ENCODE results near the gene ARCN1. TPM values are rescaled to one million over a fixed set of nuclear protein-coding genes. Genes with fewer than 3 reads are reported as not detected.
A peak's percentile ranks its signal among the peaks of the same experiment; 100 is the strongest.

Gene ARCN1
- total and polyA plus RNA-seq, 9 of the 15 experiments (the other 6 are each of a cell fraction or from before 2014, with no cell fraction given), result 30.0 to 224 (median 76.4) TPM

- peak; percentile 26 to 57 (median 36) for DNase-seq (ENCODE audit: extremely low read depth in 1 of 4, low spot score in 3 of 4)
- H3K4me1 ChIP-seq (replicated peaks in 1 of 2; ENCODE audit: control insufficient read depth in 2 of 2, insufficient read depth in 2 of 2, low read length in 2 of 2), result peaks cover 48 to 54% of the 10 kb centered on the region in 2 experiments
- FAIRE-seq, result no peak
- in situ Hi-C loops (cut with MboI) (no loop called here), intact Hi-C loops (cut with micrococcal nuclease) (loop anchor here (2.0 kb wide), 1 partner anchor 32 kb away; the partner anchor contains the start of gene ARCN1)
- no peak overlapping the region for H3K27ac ChIP-seq (ENCODE audit: extremely low read depth, low read depth, low read length)
- H3K79me2 ChIP-seq (ENCODE audit: control insufficient read depth, insufficient read depth, low read length), result peaks cover 10% of the 10 kb centered on the region; the same call in 2 of the 3 replicates
- peak overlapping the region; percentile 6; the same call in 1 of the 2 replicates for H3K4me2 ChIP-seq (ENCODE audit: insufficient read depth, low read length)
- no peaks in the 10 kb centered on the region for H3K9me1 ChIP-seq (ENCODE audit: control insufficient read depth, insufficient read depth, low read length)
- H3K9ac ChIP-seq (ENCODE audit: insufficient read depth in 1 of 2, low read depth in 2 of 2, low read length in 2 of 2), result no peak overlapping the region
- no peak overlapping the region for H2AFZ ChIP-seq (ENCODE audit: low read depth, low read length)
- H3K4me3 ChIP-seq, result no peak overlapping the region
- H3K36me3 ChIP-seq (ENCODE audit: control insufficient read depth, insufficient read depth, low read length), result peaks cover 29% of the 10 kb centered on the region
- no peaks in the 10 kb centered on the region for H3K27me3 ChIP-seq (ENCODE audit: control insufficient read depth in 2 of 2, insufficient read depth in 2 of 2, low read length in 2 of 2)
- 4% methylated on average over 3 of the region's 3 CpGs for WGBS (ENCODE audit: insufficient coverage, low coverage, missing lambda C conversion rate)
- no peaks in the 10 kb centered on the region for H3K9me3 ChIP-seq (replicated peaks; ENCODE audit: control insufficient read depth, insufficient read depth, low read depth, low read length)
- CTCF ChIA-PET (ENCODE audit: low intra/inter-chr PET ratio), result no interaction called here
- BruUV-seq (replicated peaks), result no TSS peak
- 0 out of 2 replicates have a peak, but pooled peaks cover 3% of the 10 kb centered on the region for H4K20me1 ChIP-seq (replicated peaks; ENCODE audit: control insufficient read depth, insufficient read depth, low read length)
- POLR2A ChIA-PET, result interaction anchor here (0.6 to 2.6 kb wide), 11 partner anchors 10 to 226 kb away, joined by 3 to 20 read pairs (median 4); no protein-coding TSS in a partner anchor
- ATAC-seq, result no peak
- TF ChIP-seq EP400 (IDR thresholded peaks at IDR 0.05), result no peak
- TF ChIP-seq, protein P1, sequence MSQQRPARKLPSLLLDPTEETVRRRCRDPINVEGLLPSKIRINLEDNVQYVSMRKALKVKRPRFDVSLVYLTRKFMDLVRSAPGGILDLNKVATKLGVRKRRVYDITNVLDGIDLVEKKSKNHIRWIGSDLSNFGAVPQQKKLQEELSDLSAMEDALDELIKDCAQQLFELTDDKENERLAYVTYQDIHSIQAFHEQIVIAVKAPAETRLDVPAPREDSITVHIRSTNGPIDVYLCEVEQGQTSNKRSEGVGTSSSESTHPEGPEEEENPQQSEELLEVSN (IDR thresholded peaks at IDR 0.05; ENCODE audit: borderline replicate concordance in 1 of 2, extremely low read depth in 1 of 2, insufficient read depth in 1 of 2, insufficient read length in 1 of 2, low read depth in 1 of 2, low read length in 1 of 2, poor library complexity in 1 of 2, severe bottlenecking in 1 of 2), result no peak
- TF ChIP-seq DMBX1 (CRISPR knock-in tag; IDR thresholded peaks at IDR 0.05; ENCODE audit: borderline replicate concordance), result 0 out of 2 replicates have a peak, but pooled peaks have one; percentile 25
- TF ChIP-seq NFYB (IDR thresholded peaks at IDR 0.05; ENCODE audit: extremely low read depth, insufficient read length), result no peak
- TF ChIP-seq CBFA2T3 (IDR thresholded peaks at IDR 0.05), result peak; percentile 53
- TF ChIP-seq NR2C2 (CRISPR knock-in tag; IDR thresholded peaks at IDR 0.05), result no peak
- no peak for TF ChIP-seq NR2C2 (tag; IDR thresholded peaks at IDR 0.05)
- TF ChIP-seq ZNF592 (IDR thresholded peaks at IDR 0.05), result 0 out of 2 replicates have a peak, but pooled peaks have one; percentile 24
- TF ChIP-seq HOMEZ (CRISPR knock-in tag; IDR thresholded peaks at IDR 0.05), result no peak
- TF ChIP-seq, protein P2, sequence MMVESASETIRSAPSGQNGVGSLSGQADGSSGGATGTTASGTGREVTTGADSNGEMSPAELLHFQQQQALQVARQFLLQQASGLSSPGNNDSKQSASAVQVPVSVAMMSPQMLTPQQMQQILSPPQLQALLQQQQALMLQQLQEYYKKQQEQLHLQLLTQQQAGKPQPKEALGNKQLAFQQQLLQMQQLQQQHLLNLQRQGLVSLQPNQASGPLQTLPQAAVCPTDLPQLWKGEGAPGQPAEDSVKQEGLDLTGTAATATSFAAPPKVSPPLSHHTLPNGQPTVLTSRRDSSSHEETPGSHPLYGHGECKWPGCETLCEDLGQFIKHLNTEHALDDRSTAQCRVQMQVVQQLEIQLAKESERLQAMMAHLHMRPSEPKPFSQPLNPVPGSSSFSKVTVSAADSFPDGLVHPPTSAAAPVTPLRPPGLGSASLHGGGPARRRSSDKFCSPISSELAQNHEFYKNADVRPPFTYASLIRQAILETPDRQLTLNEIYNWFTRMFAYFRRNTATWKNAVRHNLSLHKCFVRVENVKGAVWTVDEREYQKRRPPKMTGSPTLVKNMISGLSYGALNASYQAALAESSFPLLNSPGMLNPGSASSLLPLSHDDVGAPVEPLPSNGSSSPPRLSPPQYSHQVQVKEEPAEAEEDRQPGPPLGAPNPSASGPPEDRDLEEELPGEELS (CRISPR knock-in tag; IDR thresholded peaks at IDR 0.05; ENCODE audit: borderline replicate concordance), result no peak
- TF ChIP-seq, protein P3, sequence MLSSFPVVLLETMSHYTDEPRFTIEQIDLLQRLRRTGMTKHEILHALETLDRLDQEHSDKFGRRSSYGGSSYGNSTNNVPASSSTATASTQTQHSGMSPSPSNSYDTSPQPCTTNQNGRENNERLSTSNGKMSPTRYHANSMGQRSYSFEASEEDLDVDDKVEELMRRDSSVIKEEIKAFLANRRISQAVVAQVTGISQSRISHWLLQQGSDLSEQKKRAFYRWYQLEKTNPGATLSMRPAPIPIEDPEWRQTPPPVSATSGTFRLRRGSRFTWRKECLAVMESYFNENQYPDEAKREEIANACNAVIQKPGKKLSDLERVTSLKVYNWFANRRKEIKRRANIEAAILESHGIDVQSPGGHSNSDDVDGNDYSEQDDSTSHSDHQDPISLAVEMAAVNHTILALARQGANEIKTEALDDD (IDR thresholded peaks at IDR 0.05), result 0 out of 2 replicates have a peak, but pooled peaks have one; percentile 19
Observed at GRCh38 chr11:118604566-118604965, 32.4 kb downstream of the ARCN1 start.

Measured in K562 (cell line).